AG09309 (cell line): Measurements from ENCODE around the gene WDR37.
"Not testable (repeated sequence)": the region's sequence is repeated elsewhere in the genome, so short reads cannot be mapped to it uniquely, and the experiment has no call there.

Experiments
- DNase-seq: peaks from one replicate; pipeline ENCODE4 v3.0.0-alpha.2; 2010; ENCODE audit warnings: low read depth
- H3K4me3 ChIP-seq: 2 replicates; pipeline ENCODE4 v1.5.1; 2011; ENCODE audit warnings: mild to moderate bottlenecking, low read depth, low read length, moderate library complexity; ENCODE audit not compliant: control insufficient read depth
- TF ChIP-seq, protein P1 (sequence below): IDR thresholded peaks from 2 replicates; pipeline ENCODE4 v1.5.1; 2011; ENCODE audit warnings: mild to moderate bottlenecking, low read depth, low read length, inconsistent platforms; ENCODE audit not compliant: insufficient read depth, control insufficient read depth; ENCODE audit errors: missing control alignments

The WDR37 gene

DNA sequence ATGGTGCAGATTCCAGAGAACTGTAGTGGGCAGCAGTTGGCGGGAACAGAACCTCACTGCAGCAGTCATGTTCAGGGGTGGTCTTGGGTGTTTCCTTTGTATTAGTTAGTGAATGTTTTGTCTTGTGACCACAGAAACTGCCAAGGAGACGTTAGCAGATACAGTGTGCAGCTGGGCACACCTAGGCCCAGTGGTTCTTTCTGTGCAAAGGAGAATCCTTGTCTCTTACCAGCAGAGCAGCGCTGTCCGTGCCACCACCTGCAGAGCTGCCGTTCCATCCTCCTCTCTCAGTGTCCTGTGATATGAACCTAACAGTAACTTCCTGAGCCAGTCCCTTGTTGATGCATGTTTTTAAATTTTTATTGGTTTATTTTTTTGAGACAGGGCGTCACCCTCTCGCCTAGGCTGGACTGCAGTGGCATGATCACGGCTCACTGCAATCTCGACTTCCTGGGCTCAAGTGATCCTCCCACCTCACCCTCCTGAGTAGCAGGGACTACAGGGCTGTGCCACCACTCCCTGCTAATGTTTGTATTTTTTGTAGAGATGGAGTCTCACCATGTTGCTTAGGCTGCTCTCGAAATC lies 60.6 kb downstream of the WDR37 start:
- DNase-seq = no peak
- no peak overlapping the region for H3K4me3 ChIP-seq
- TF ChIP-seq, protein P1, sequence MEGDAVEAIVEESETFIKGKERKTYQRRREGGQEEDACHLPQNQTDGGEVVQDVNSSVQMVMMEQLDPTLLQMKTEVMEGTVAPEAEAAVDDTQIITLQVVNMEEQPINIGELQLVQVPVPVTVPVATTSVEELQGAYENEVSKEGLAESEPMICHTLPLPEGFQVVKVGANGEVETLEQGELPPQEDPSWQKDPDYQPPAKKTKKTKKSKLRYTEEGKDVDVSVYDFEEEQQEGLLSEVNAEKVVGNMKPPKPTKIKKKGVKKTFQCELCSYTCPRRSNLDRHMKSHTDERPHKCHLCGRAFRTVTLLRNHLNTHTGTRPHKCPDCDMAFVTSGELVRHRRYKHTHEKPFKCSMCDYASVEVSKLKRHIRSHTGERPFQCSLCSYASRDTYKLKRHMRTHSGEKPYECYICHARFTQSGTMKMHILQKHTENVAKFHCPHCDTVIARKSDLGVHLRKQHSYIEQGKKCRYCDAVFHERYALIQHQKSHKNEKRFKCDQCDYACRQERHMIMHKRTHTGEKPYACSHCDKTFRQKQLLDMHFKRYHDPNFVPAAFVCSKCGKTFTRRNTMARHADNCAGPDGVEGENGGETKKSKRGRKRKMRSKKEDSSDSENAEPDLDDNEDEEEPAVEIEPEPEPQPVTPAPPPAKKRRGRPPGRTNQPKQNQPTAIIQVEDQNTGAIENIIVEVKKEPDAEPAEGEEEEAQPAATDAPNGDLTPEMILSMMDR = no peak

DNA sequence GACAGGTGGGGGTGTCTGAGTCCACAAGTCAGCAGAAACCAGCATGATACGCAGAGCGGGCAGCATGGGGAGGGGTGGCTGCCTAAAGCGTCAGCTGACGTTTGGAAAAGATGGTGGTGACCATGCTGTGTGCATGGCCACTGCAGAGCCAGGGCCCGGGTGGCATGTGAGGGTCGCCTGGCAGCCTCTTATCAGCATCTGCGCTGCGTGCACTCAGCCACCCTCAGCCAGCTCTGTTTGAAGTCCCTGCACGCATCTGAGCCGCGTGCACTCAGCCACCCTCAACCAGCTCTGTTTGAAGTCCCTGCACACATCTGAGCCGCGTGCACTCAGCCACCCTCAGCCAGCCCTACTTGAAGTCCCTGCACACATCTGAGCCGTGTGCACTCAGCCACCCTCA lies 61.5 kb downstream of the WDR37 start:
- DNase-seq = no peak
- TF ChIP-seq, protein P1 = no peak
- H3K4me3 ChIP-seq = no peak overlapping the region

DNA sequence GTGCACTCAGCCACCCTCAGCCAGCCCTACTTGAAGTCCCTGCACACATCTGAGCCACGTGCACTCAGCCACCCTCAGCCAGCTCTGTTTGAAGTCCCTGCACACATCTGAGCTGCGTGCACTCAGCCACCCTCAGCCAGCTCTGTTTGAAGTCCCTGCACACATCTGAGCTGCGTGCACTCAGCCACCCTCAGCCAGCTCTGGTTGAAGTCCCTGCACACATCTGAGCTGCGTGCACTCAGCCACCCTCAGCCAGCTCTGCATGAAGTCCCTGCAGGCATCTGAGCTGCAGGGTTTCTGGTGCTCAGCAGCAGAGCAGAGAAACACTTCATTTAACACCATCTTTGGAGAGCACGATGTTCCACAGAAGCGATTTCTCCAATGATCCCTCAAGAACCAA lies 62.1 kb downstream of the WDR37 start:
- DNase-seq, H3K4me3 ChIP-seq: not testable (repeated sequence)

- TF ChIP-seq, protein P1 = no peak
- no peak overlapping the region for H3K4me3 ChIP-seq
- no peak for DNase-seq
These were observed 62.8 kb downstream of the WDR37 start for GRCh38 chr10:1119027-1119426.

- TF ChIP-seq, protein P1 = no peak
- no peak for DNase-seq
- no peak overlapping the region for H3K4me3 ChIP-seq
These were observed 63.3 kb downstream of the WDR37 start for GRCh38 chr10:1119501-1119900.

GRCh38 chr10:1120306-1120705 lies 64.1 kb downstream of the WDR37 start:
- no peak for DNase-seq
- TF ChIP-seq, protein P1 = no peak
- H3K4me3 ChIP-seq = no peak overlapping the region

DNA sequence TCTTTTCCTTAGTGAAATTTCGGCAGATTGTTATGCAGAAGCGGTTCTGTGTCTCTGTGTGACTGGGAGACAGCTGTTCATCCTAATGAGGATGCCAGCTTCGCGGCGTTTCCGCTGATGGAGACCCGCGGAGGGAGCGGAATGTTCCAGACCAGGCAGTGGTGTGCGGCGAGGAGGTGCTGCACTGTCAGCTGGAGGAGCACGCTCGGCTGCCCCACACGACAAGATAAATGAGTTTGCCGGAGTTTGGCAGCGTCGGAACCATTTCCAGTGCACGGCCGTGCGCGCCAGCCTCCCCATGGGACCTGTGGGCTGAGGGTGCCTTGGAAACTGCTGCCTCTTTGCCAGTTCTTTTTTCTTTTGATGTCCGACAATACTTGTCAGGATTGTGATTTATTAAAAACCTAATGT lies 64.6 kb downstream of the WDR37 start:
- TF ChIP-seq, protein P1 = no peak
- no peak overlapping the region for H3K4me3 ChIP-seq
- DNase-seq = no peak
